BE2C (cell line): ENCODE measurements around the gene ENOX1.

Source experiments
- DNase-seq: peaks from one replicate; pipeline ENCODE4 v3.0.0-alpha.2; 2020
- H3K27me3 ChIP-seq: fragments of 250-450 bp; sonication (Bioruptor Pico); 2 replicates; pipeline ENCODE4 v1.5.1; 2020; ENCODE audit warnings: mild to moderate bottlenecking
- H3K36me3 ChIP-seq: fragments of 250-450 bp; sonication (Bioruptor Pico); 2 replicates; pipeline ENCODE4 v1.5.1; 2020; ENCODE audit warnings: mild to moderate bottlenecking
- H3K4me1 ChIP-seq: fragments of 250-450 bp; sonication (Bioruptor Pico); 2 replicates; pipeline ENCODE4 v1.5.1; 2020
- H3K4me3 ChIP-seq: 2 replicates; pipeline ENCODE4 v1.5.1; 2011; ENCODE audit warnings: low read depth, low read length
- H3K9me3 ChIP-seq: fragments of 250-450 bp; sonication (Bioruptor Pico); 2 replicates; pipeline ENCODE4 v1.5.1; 2020
- CTCF ChIP-seq: IDR thresholded peaks from 2 replicates; pipeline ENCODE4 v1.5.1; 2012; ENCODE audit warnings: mild to moderate bottlenecking, low read depth, low read length

ENOX1 gene

GRCh38 chr13:43444081-43444480, 342.7 kb downstream of the ENOX1 start:
- peak; percentile 15 for DNase-seq
- H3K4me1 ChIP-seq: peaks cover 39% of the 10 kb centered on the region
- H3K27me3 ChIP-seq: no peaks in the 10 kb centered on the region
- H3K4me3 ChIP-seq: no peak overlapping the region
- no peaks in the 10 kb centered on the region for H3K9me3 ChIP-seq
- no peak for TF ChIP-seq CTCF
- no peaks in the 10 kb centered on the region for H3K36me3 ChIP-seq

- H3K27me3 ChIP-seq: no peaks in the 10 kb centered on the region
- no peak overlapping the region for H3K4me3 ChIP-seq
- peak; percentile 38 for DNase-seq
- H3K36me3 ChIP-seq: no peaks in the 10 kb centered on the region
- peaks cover 35% of the 10 kb centered on the region for H3K4me1 ChIP-seq
- no peak for TF ChIP-seq CTCF
- H3K9me3 ChIP-seq: no peaks in the 10 kb centered on the region
Observed at GRCh38 chr13:43441899-43442499, 344.8 kb downstream of the ENOX1 start.

- peak; percentile 42 for DNase-seq
- no peaks in the 10 kb centered on the region for H3K9me3 ChIP-seq
- H3K36me3 ChIP-seq: no peaks in the 10 kb centered on the region
- peaks cover 35% of the 10 kb centered on the region for H3K4me1 ChIP-seq
- TF ChIP-seq CTCF: peak; percentile 56
- H3K27me3 ChIP-seq: no peaks in the 10 kb centered on the region
- H3K4me3 ChIP-seq: no peak overlapping the region
Observed at GRCh38 chr13:43441464-43441863, 345.3 kb downstream of the ENOX1 start.

- Histone ChIP-seq H3K36me3 (no peaks in the 10 kb centered on the region), H3K27me3 (no peaks in the 10 kb centered on the region), H3K4me3 (no peak overlapping the region), H3K9me3 (no peaks in the 10 kb centered on the region), H3K4me1 (no peaks in the 10 kb centered on the region; the same call in none of the 2 replicates)
- no peak for DNase-seq
- TF ChIP-seq CTCF: no peak
Observed at GRCh38 chr13:43434191-43434590, 352.6 kb downstream of the ENOX1 start.

GRCh38 chr13:43433691-43434141, 353.1 kb downstream of the ENOX1 start:
- TF ChIP-seq CTCF: no peak
- no peak for DNase-seq
- Histone ChIP-seq H3K27me3 (no peaks in the 10 kb centered on the region), H3K36me3 (no peaks in the 10 kb centered on the region), H3K9me3 (no peaks in the 10 kb centered on the region), H3K4me1 (no peaks in the 10 kb centered on the region; the same call in none of the 2 replicates), H3K4me3 (no peak overlapping the region)

GRCh38 chr13:43432958-43433357, 353.8 kb downstream of the ENOX1 start:
- H3K4me1 ChIP-seq: no peaks in the 10 kb centered on the region; the same call in none of the 2 replicates
- H3K36me3 ChIP-seq: no peaks in the 10 kb centered on the region
- H3K9me3 ChIP-seq: no peaks in the 10 kb centered on the region
- peak; percentile 24 for DNase-seq
- no peak overlapping the region for H3K4me3 ChIP-seq
- no peaks in the 10 kb centered on the region for H3K27me3 ChIP-seq
- no peak for TF ChIP-seq CTCF
